PFSK-1 (cell line): ENCODE data around the gene NT5DC3.

Experiments
- FOXP2 ChIP-seq: optimal IDR thresholded peaks from 2 replicates; pipeline ENCODE3; 2011; ENCODE audit warnings: borderline replicate concordance, control low read depth, inconsistent platforms; ENCODE audit not compliant: insufficient read depth; ENCODE audit errors: extremely low read length, extremely low read depth
- POLR2AphosphoS5 ChIP-seq: IDR thresholded peaks from 2 replicates; pipeline ENCODE4 v1.6.1; 2012; ENCODE audit warnings: low read depth, mild to moderate bottlenecking, control low read depth, low read length, moderate library complexity
- REST ChIP-seq, 2 experiments: IDR thresholded peaks; 2 replicates each; pipeline versions ENCODE4 v1.6.1 to v1.8.0; 2011 to 2012; ENCODE audit warnings: low read depth in 2 of 2, low read length in 2 of 2, control low read depth in 1 of 2, inconsistent platforms in 1 of 2, mild to moderate bottlenecking in 1 of 2, moderate library complexity in 1 of 2; ENCODE audit not compliant: insufficient read depth in 1 of 2
- SIN3A ChIP-seq: IDR thresholded peaks from 2 replicates; pipeline ENCODE4 v1.6.1; 2012; ENCODE audit warnings: mild to moderate bottlenecking, low read length, moderate library complexity, borderline replicate concordance; ENCODE audit not compliant: insufficient read depth
- TAF1 ChIP-seq: IDR thresholded peaks from 2 replicates; pipeline ENCODE4 v1.6.1; 2012; ENCODE audit warnings: low read length, control low read depth, borderline replicate concordance; ENCODE audit not compliant: insufficient read depth

GRCh38 chr12:103877934-103878510 lies 37.0 kb upstream of the NT5DC3 start:
- TF ChIP-seq REST (IDR thresholded peaks at IDR 0.05; ENCODE audit: insufficient read depth in 1 of 2, low read depth in 2 of 2, low read length in 2 of 2) (no peak), POLR2AphosphoS5 (no peak), TAF1 (no peak), SIN3A (no peak), FOXP2 (no peak)
